IPS-18a (cell line): ENCODE data around the gene TNFAIP8L3.

Experiments used
- H3K27ac ChIP-seq: one replicate; pipeline ENCODE4 v1.5.1; 2013; ENCODE audit warnings: low read length
- H3K27me3 ChIP-seq: one replicate; pipeline ENCODE4 v1.6.1; 2013; ENCODE audit warnings: mild to moderate bottlenecking, low read length; ENCODE audit not compliant: control insufficient read depth, insufficient read depth
- H3K36me3 ChIP-seq: one replicate; pipeline ENCODE4 v1.6.1; 2013; ENCODE audit warnings: low read depth, low read length; ENCODE audit not compliant: control insufficient read depth
- H3K4me1 ChIP-seq: one replicate; pipeline ENCODE4 v1.6.1; 2013; ENCODE audit warnings: low read depth, low read length; ENCODE audit not compliant: control insufficient read depth
- H3K4me3 ChIP-seq: one replicate; pipeline ENCODE4 v1.5.1; 2013; ENCODE audit warnings: low read length
- H3K9ac ChIP-seq: one replicate; pipeline ENCODE4 v1.6.1; 2013; ENCODE audit warnings: mild to moderate bottlenecking, low read length, moderate library complexity
- H3K9me3 ChIP-seq: one replicate; pipeline ENCODE4 v1.6.1; 2013; ENCODE audit warnings: low read depth, low read length; ENCODE audit not compliant: control insufficient read depth

TNFAIP8L3 gene

GRCh38 chr15:51112078-51112477 is 17.4 kb upstream of the TNFAIP8L3 start:
- Histone ChIP-seq H3K27me3 (no peaks in the 10 kb centered on the region), H3K27ac (no peak overlapping the region), H3K9me3 (no peaks in the 10 kb centered on the region), H3K4me1 (peaks cover 5% of the 10 kb centered on the region), H3K4me3 (no peak overlapping the region), H3K36me3 (no peaks in the 10 kb centered on the region), H3K9ac (no peak overlapping the region)

DNA sequence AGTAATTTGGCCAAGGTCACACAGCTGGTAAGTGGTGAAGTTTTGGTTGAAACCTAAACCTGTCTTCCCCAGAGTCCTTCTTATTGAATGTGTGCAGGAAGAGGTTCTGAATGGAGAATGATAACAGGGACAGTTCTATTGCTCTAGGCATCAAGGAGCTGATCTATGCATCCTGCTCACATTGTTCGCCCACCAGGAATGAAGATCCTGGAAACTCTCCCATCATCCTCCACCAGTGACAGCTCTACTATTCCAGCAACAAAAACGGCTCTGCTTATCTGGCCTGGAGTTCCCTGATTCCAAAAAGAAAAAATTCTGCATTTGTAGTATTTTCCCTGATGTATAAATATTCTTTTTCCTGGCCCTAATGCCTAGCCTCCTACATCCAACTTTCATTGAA is 16.4 kb upstream of the TNFAIP8L3 start:
- peaks cover 5% of the 10 kb centered on the region for H3K4me1 ChIP-seq
- no peaks in the 10 kb centered on the region for H3K27me3 ChIP-seq
- H3K9me3 ChIP-seq, result no peaks in the 10 kb centered on the region
- H3K27ac ChIP-seq, result no peak overlapping the region
- H3K36me3 ChIP-seq, result no peaks in the 10 kb centered on the region
- no peak overlapping the region for H3K9ac ChIP-seq
- no peak overlapping the region for H3K4me3 ChIP-seq

DNA sequence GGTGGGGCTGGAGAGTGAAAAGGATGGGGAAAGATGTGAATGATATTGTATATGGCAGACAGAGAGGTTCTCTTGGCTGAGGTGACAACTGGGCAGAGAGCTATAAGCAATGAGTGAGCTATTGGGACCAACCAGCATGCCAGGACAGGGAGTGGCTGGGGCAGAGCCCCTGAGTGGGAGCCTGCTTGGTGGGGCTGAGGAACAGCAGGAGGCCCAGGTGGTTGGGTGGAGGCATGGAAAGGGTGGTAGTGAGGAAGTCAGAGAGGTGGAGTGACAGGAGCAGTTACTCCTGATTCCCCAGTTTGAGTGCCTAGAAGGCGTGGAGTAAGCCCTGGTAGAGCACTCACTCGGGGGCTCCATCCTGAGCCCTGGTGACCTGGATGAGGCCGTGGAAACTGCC is 15.5 kb upstream of the TNFAIP8L3 start:
- no peaks in the 10 kb centered on the region for H3K9me3 ChIP-seq
- no peaks in the 10 kb centered on the region for H3K27me3 ChIP-seq
- H3K36me3 ChIP-seq, result no peaks in the 10 kb centered on the region
- H3K4me3 ChIP-seq, result no peak overlapping the region
- H3K9ac ChIP-seq, result no peak overlapping the region
- peaks cover 5% of the 10 kb centered on the region for H3K4me1 ChIP-seq
- H3K27ac ChIP-seq, result no peak overlapping the region

GRCh38 chr15:51108933-51109550 is 14.3 kb upstream of the TNFAIP8L3 start:
- no peak overlapping the region for H3K4me3 ChIP-seq
- H3K27ac ChIP-seq, result no peak overlapping the region
- H3K27me3 ChIP-seq, result no peaks in the 10 kb centered on the region
- no peaks in the 10 kb centered on the region for H3K36me3 ChIP-seq
- H3K4me1 ChIP-seq, result peaks cover 5% of the 10 kb centered on the region
- no peaks in the 10 kb centered on the region for H3K9me3 ChIP-seq
- H3K9ac ChIP-seq, result no peak overlapping the region

- Histone ChIP-seq H3K27me3 (no peaks in the 10 kb centered on the region), H3K4me1 (peaks cover 5% of the 10 kb centered on the region), H3K9me3 (no peaks in the 10 kb centered on the region), H3K9ac (no peak overlapping the region), H3K36me3 (no peaks in the 10 kb centered on the region), H3K27ac (no peak overlapping the region), H3K4me3 (no peak overlapping the region)
Measured at GRCh38 chr15:51107612-51108011, 12.9 kb upstream of the TNFAIP8L3 start.

DNA sequence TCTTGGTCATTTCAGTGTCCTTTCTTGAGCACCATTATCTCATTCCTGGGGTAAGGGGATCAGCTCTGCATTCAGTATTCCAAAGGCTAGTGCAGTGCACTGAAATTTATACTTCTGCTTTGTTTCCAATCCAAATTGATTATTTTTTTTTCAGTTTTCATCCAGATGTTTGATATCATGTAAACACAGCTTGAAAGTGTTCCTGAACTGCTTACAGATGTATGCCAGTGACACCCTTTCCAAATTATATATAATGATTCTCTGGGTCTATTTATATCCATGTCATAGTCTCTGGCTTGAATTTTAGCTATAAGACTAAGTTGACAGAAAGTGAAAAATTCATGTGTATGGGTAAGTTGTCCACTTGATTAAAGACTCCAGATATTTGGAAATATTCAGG is 11.8 kb upstream of the TNFAIP8L3 start:
- Histone ChIP-seq H3K4me1 (no peaks in the 10 kb centered on the region), H3K9me3 (no peaks in the 10 kb centered on the region), H3K9ac (no peak overlapping the region), H3K27me3 (no peaks in the 10 kb centered on the region), H3K4me3 (no peak overlapping the region), H3K27ac (no peak overlapping the region), H3K36me3 (no peaks in the 10 kb centered on the region)

DNA sequence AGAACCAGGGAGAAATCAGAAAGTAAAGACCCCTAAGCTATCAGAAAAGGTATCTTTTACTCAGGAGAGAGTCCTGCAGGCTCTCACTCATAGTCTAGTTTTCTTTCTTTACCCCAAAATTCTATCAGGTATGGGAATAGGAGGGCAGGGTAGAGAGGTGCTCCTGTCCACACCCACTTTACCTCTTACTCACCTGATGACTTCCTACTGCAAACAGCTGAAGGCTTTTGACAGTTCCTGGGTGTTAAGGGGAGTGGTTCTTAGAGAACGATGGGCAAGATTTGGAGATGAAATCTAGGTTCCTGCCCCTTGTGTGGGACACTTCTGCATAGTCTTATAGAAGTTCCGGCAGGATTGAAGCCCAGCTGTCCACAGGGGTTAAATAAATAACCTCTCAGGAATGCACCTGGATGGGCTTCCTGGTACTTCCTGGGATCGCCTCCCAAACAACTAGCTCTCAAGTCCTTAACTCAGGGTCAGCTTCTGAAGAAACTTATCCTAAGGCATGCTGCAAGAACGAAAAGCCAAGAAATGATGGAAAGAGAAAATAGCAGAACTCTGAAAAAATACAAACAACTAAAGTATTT is 10.8 kb upstream of the TNFAIP8L3 start:
- Histone ChIP-seq H3K27me3 (no peaks in the 10 kb centered on the region), H3K36me3 (no peaks in the 10 kb centered on the region), H3K9ac (no peak overlapping the region), H3K4me3 (no peak overlapping the region), H3K4me1 (no peaks in the 10 kb centered on the region), H3K27ac (no peak overlapping the region), H3K9me3 (no peaks in the 10 kb centered on the region)

DNA sequence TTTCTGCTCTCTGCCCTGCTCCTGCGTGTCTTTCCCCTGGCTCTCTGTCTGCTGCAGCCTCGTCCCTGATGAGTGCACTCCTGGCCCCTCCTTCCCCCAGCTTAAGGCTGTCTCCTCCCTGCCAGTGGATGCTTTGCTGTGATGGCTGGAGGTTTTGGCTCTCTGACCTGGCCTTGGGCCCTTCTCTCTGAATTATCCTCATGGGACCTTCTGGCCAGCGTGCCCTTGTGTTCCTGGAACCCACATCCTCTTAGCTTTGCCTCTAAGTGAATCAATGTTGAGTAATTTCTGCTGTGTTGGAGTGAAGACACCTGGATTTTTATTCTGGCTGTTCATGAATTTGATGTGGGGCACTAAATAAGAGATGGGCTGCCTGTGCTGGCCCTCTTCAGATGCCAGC is 9.8 kb upstream of the TNFAIP8L3 start:
- Histone ChIP-seq H3K27me3 (no peaks in the 10 kb centered on the region), H3K9ac (no peak overlapping the region), H3K36me3 (no peaks in the 10 kb centered on the region), H3K4me1 (no peaks in the 10 kb centered on the region), H3K4me3 (no peak overlapping the region), H3K9me3 (no peaks in the 10 kb centered on the region), H3K27ac (no peak overlapping the region)

- Histone ChIP-seq H3K9ac (no peak overlapping the region), H3K9me3 (no peaks in the 10 kb centered on the region), H3K27ac (no peak overlapping the region), H3K4me3 (no peak overlapping the region), H3K4me1 (no peaks in the 10 kb centered on the region), H3K36me3 (no peaks in the 10 kb centered on the region), H3K27me3 (no peaks in the 10 kb centered on the region)
Measured at GRCh38 chr15:51103330-51103729, 8.6 kb upstream of the TNFAIP8L3 start.

- Histone ChIP-seq H3K9me3 (no peaks in the 10 kb centered on the region), H3K27me3 (peaks cover 18% of the 10 kb centered on the region), H3K27ac (no peak overlapping the region), H3K4me1 (no peaks in the 10 kb centered on the region), H3K36me3 (no peaks in the 10 kb centered on the region), H3K9ac (no peak overlapping the region), H3K4me3 (no peak overlapping the region)
Measured at GRCh38 chr15:51100785-51101489, 6.2 kb upstream of the TNFAIP8L3 start.

DNA sequence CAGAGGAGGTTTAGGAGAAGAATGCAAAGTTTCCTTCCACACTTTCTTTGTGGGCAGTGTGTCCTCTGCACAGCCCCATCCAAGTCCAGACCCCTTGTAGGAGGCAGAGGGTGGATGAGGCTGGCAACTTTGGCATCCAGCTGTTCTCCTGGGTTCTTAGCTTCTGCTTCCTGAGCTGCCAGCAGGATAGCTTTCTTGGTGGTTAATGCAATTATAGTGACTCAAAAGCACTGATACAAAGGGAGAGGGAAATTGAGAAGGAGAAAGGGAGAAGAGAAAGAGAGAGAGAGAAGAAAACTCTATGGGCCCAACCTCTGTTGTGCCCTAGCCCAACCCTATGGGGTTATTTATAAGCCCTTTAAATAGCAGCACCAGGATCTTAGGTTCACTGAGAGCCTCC is 4.5 kb upstream of the TNFAIP8L3 start:
- Histone ChIP-seq H3K9ac (no peak overlapping the region), H3K27ac (no peak overlapping the region), H3K27me3 (peaks cover 34% of the 10 kb centered on the region), H3K36me3 (no peaks in the 10 kb centered on the region), H3K4me3 (no peak overlapping the region), H3K9me3 (no peaks in the 10 kb centered on the region), H3K4me1 (no peaks in the 10 kb centered on the region)

- no peaks in the 10 kb centered on the region for H3K9me3 ChIP-seq
- no peak overlapping the region for H3K9ac ChIP-seq
- no peaks in the 10 kb centered on the region for H3K4me1 ChIP-seq
- H3K27ac ChIP-seq, result no peak overlapping the region
- H3K27me3 ChIP-seq, result peaks cover 43% of the 10 kb centered on the region
- H3K4me3 ChIP-seq, result no peak overlapping the region
- no peaks in the 10 kb centered on the region for H3K36me3 ChIP-seq
Measured at GRCh38 chr15:51098331-51098619, 3.6 kb upstream of the TNFAIP8L3 start.
